ENCODE results near the gene MACROD1. TPM values are rescaled to one million over a fixed set of nuclear protein-coding genes. Genes with fewer than 3 reads are reported as not detected.
A peak's percentile ranks its signal among the peaks of the same experiment; 100 is the strongest.

Gene MACROD1
- total RNA-seq, 1 donor from 2014 or later: 3.4 TPM

DNA sequence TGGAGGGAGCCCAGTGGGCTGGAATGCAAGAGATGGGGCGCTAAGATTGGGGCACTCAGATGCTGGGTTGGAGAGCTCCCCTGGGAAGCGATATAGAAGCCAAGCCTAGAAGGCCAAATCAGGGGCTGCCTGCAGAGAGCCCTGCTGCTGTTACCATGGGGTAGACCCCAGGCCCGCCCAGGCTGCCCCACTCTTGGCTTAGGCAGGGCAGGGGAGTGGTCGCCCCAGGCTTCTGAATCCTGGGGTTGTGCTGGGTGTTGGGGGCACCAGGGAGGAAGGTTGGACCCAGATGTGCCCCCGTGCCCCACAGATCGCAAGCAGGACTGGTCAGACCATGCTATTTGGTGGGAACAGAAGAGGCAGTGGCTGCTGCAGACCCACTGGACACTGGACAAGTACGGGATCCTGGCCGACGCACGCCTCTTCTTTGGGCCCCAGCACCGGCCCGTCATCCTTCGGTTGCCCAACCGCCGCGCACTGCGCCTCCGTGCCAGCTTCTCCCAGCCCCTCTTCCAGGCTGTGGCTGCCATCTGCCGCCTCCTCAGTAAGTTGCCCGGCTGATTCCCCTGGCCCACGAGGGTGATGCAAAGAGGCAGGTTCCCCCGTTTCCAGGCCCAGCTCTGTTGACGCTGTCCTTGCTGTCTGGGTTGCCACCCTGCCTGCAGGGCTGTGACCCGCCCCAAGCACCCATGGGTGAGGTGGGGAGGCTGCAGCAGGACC, 44.5 kb upstream of the MACROD1 start:
- H3K9me3 Mint-ChIP-seq (ENCODE audit: unreplicated experiment): no peaks in the 10 kb centered on the region
- Histone ChIP-seq H4K20me1 (ENCODE audit: insufficient read depth, low read length) (no peaks in the 10 kb centered on the region), H2AFZ (ENCODE audit: low read depth, low read length) (no peak overlapping the region), H3K4me2 (ENCODE audit: low read length) (no peak overlapping the region), H3K79me2 (ENCODE audit: insufficient read depth, low read length) (no peaks in the 10 kb centered on the region), H3K4me3 (ENCODE audit: insufficient read depth, low read depth, low read length) (no peak overlapping the region), H3K9ac (ENCODE audit: low read length) (no peak overlapping the region), H3K4me1 (ENCODE audit: insufficient read depth, low read length) (peaks cover 18% of the 10 kb centered on the region), H3K36me3 (ENCODE audit: insufficient read depth, low read length) (peaks cover 3% of the 10 kb centered on the region), H3K9me3 (ENCODE audit: insufficient read depth, low read depth, low read length) (no peaks in the 10 kb centered on the region), H3K27ac (ENCODE audit: low read depth, low read length) (no peak overlapping the region), H3K27me3 (ENCODE audit: insufficient read depth, low read length) (no peaks in the 10 kb centered on the region)
- FAIRE-seq (no peak), DNase-seq (ENCODE audit: low read depth) (no peak)
- no peak overlapping the region for H3K27ac Mint-ChIP-seq (ENCODE audit: unreplicated experiment)
- no peaks in the 10 kb centered on the region for H3K27me3 Mint-ChIP-seq (ENCODE audit: low read depth, unreplicated experiment)
- peaks cover 10% of the 10 kb centered on the region for H3K4me1 Mint-ChIP-seq (ENCODE audit: low read depth, unreplicated experiment)
- no peak for TF ChIP-seq EZH2 (IDR thresholded peaks at IDR 0.05; ENCODE audit: insufficient read depth, low read length)
- TF ChIP-seq CTCF (IDR thresholded peaks at IDR 0.05; ENCODE audit: insufficient read depth, low read depth, low read length): no peak
- no peak overlapping the region for H3K4me3 Mint-ChIP-seq (ENCODE audit: unreplicated experiment)
- peaks cover 16% of the 10 kb centered on the region for H3K36me3 Mint-ChIP-seq (ENCODE audit: low read depth, unreplicated experiment)

DNA sequence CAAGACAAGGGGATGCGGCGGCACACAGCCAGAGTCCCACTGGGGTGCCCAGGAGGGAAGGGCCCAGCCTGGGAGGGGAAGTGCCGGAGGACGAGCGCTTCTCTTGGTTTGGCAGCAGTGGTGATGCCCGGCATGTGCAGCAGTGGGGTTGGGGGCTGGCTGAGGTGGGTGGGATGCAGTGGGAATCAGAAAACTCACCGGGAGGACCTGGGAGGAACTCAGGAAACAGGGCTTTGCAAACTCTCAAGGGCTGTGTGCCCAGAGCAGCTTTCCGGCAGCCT, 43.6 kb upstream of the MACROD1 start:
- no peak for FAIRE-seq
- H3K27ac Mint-ChIP-seq (ENCODE audit: unreplicated experiment): no peak overlapping the region

DNA sequence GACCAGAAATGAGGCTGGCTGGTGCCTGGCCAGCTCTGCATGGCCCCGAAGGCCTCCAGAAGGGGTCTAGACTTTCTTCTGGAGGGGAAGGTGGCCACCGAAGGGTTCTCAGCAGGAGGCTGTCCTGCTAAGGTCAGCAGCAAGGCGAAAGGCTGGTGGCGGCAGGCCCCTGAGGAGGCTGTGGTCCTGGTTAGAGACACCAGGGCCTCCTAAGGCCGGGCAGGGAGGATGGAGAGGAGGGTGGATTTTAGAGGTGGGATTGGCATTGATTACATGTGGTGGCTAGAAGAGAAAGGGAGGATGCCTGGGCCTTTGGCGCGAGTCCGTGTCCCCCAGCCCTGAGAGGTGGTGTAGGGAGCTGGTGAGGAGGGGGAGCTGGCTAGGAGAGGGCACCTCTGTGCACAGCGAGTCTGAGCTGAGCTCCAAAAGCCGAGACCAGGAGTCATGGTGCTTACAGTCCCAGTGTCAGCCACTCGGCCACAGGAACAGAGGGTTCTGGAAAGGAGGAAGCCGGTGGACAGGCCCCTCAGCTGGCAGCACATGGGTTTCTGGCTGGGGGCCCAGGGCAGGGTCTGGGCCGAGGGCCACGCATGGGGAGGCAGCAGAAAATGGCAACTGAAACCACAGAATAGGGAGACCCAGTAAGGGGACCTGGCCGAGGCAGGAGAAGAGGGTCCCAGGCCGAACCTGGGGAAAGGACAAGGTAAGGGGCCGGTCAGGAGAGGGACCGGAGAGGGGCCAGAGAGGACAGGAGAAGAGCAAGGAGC, 43.1 kb upstream of the MACROD1 start:
- Histone ChIP-seq H3K27ac (ENCODE audit: low read depth, low read length) (no peak overlapping the region), H4K20me1 (ENCODE audit: insufficient read depth, low read length) (peaks cover 10% of the 10 kb centered on the region), H3K36me3 (ENCODE audit: insufficient read depth, low read length) (peaks cover 8% of the 10 kb centered on the region), H3K9me3 (ENCODE audit: insufficient read depth, low read depth, low read length) (no peaks in the 10 kb centered on the region), H3K9ac (ENCODE audit: low read length) (no peak overlapping the region), H3K4me3 (ENCODE audit: insufficient read depth, low read depth, low read length) (no peak overlapping the region), H3K79me2 (ENCODE audit: insufficient read depth, low read length) (no peaks in the 10 kb centered on the region), H2AFZ (ENCODE audit: low read depth, low read length) (no peak overlapping the region), H3K4me1 (ENCODE audit: insufficient read depth, low read length) (peaks cover 24% of the 10 kb centered on the region), H3K4me2 (ENCODE audit: low read length) (no peak overlapping the region), H3K27me3 (ENCODE audit: insufficient read depth, low read length) (no peaks in the 10 kb centered on the region)
- TF ChIP-seq EZH2 (IDR thresholded peaks at IDR 0.05; ENCODE audit: insufficient read depth, low read length): no peak
- no peak for TF ChIP-seq CTCF (IDR thresholded peaks at IDR 0.05; ENCODE audit: insufficient read depth, low read depth, low read length)
- Mint-ChIP-seq H3K4me3 (ENCODE audit: unreplicated experiment) (no peak overlapping the region), H3K9me3 (ENCODE audit: unreplicated experiment) (no peaks in the 10 kb centered on the region), H3K27me3 (ENCODE audit: low read depth, unreplicated experiment) (no peaks in the 10 kb centered on the region), H3K27ac (ENCODE audit: unreplicated experiment) (peak overlapping the region; percentile 63), H3K4me1 (ENCODE audit: low read depth, unreplicated experiment) (peaks cover 15% of the 10 kb centered on the region), H3K36me3 (ENCODE audit: low read depth, unreplicated experiment) (peaks cover 22% of the 10 kb centered on the region)
- no peak for DNase-seq (ENCODE audit: low read depth)
- FAIRE-seq: no peak

More for the DNA sequence above, 43.6 kb upstream of the MACROD1 start:
- Histone ChIP-seq H4K20me1 (ENCODE audit: insufficient read depth, low read length) (peaks cover 5% of the 10 kb centered on the region), H3K36me3 (ENCODE audit: insufficient read depth, low read length) (peaks cover 3% of the 10 kb centered on the region), H3K4me3 (ENCODE audit: insufficient read depth, low read depth, low read length) (no peak overlapping the region), H3K9ac (ENCODE audit: low read length) (no peak overlapping the region), H2AFZ (ENCODE audit: low read depth, low read length) (no peak overlapping the region), H3K9me3 (ENCODE audit: insufficient read depth, low read depth, low read length) (no peaks in the 10 kb centered on the region), H3K79me2 (ENCODE audit: insufficient read depth, low read length) (no peaks in the 10 kb centered on the region), H3K27ac (ENCODE audit: low read depth, low read length) (no peak overlapping the region), H3K27me3 (ENCODE audit: insufficient read depth, low read length) (no peaks in the 10 kb centered on the region), H3K4me2 (ENCODE audit: low read length) (no peak overlapping the region), H3K4me1 (ENCODE audit: insufficient read depth, low read length) (peaks cover 19% of the 10 kb centered on the region)
- peaks cover 12% of the 10 kb centered on the region for H3K4me1 Mint-ChIP-seq (ENCODE audit: low read depth, unreplicated experiment)
- no peak overlapping the region for H3K4me3 Mint-ChIP-seq (ENCODE audit: unreplicated experiment)
- TF ChIP-seq EZH2 (IDR thresholded peaks at IDR 0.05; ENCODE audit: insufficient read depth, low read length): no peak
- no peak for DNase-seq (ENCODE audit: low read depth)
- peaks cover 18% of the 10 kb centered on the region for H3K36me3 Mint-ChIP-seq (ENCODE audit: low read depth, unreplicated experiment)
- no peaks in the 10 kb centered on the region for H3K27me3 Mint-ChIP-seq (ENCODE audit: low read depth, unreplicated experiment)
- no peaks in the 10 kb centered on the region for H3K9me3 Mint-ChIP-seq (ENCODE audit: unreplicated experiment)

Data from astrocyte (in vitro differentiated cells and primary cell).